Activated CD8-positive, alpha-beta T cell treated with anti-CD3 and anti-CD28 coated beads for 36 hours (primary cell): Measurements from ENCODE around the gene NPB. TPM values are rescaled to one million over a fixed set of nuclear protein-coding genes. Genes with fewer than 3 reads are reported as not detected.
A peak's percentile ranks its signal among the peaks of the same experiment; 100 is the strongest.

Experiments used
- ATAC-seq: fragments of 200-7000 bp; cut with Tn5 transposase; one replicate; pipeline ENCODE4 v1.10.0; 2021; ENCODE audit warnings: mild to moderate bottlenecking, moderate library complexity
- CTCF ChIA-PET: fragments of 350-600 bp; sonication (Branson Sonifier 250); formaldehyde crosslinking; loops from one replicate; lab custom pipeline; 2021; ENCODE audit warnings: antibody characterized with exemption; lab: Charles Lee
- POLR2A ChIA-PET: fragments of 350-600 bp; sonication (Branson Sonifier 250); formaldehyde crosslinking; loops from one replicate; lab custom pipeline; 2021; ENCODE audit warnings: antibody characterized with exemption; lab: Charles Lee
- DNase-seq: peaks from one replicate; pipeline ENCODE4 v3.0.0-alpha.2; 2020
- H3K27ac Mint-ChIP-seq: one replicate; pipeline ENCODE4 v1.8.0; 2021; ENCODE audit warnings: mild to moderate bottlenecking, mixed read lengths
- H3K27me3 Mint-ChIP-seq: one replicate; pipeline ENCODE4 v1.8.0; 2021; ENCODE audit warnings: mixed read lengths
- H3K36me3 Mint-ChIP-seq: one replicate; pipeline ENCODE4 v1.8.0; 2021; ENCODE audit warnings: low read depth, mixed read lengths
- H3K4me1 Mint-ChIP-seq: one replicate; pipeline ENCODE4 v1.8.0; 2021; ENCODE audit warnings: low read depth, mixed read lengths
- H3K4me3 Mint-ChIP-seq: one replicate; pipeline ENCODE4 v1.8.0; 2021; ENCODE audit warnings: mild to moderate bottlenecking, moderate library complexity, mixed read lengths
- H3K9me3 Mint-ChIP-seq: one replicate; pipeline ENCODE4 v1.8.0; 2021; ENCODE audit warnings: mixed read lengths
- CTCF ChIP-seq: fragments of 200-600 bp; IDR thresholded peaks from one replicate; pipeline ENCODE4 v1.8.0; 2022; ENCODE audit warnings: antibody characterized with exemption, mild to moderate bottlenecking
- intact Hi-C: fragments of 100-400 bp; cut with micrococcal nuclease; formaldehyde crosslinking; loops from one replicate; pipeline ENCODE4 v1.10.0; 2022
- total RNA-seq, 2 experiments: library from RNA; stranded (reverse); gene quantifications; one replicate each; pipeline ENCODE4 v1.2.3, GENCODE V29; 2021

NPB gene
- total RNA-seq, 2 experiments from 2014 or later, result 0.18 TPM; not detected in 1

DNA sequence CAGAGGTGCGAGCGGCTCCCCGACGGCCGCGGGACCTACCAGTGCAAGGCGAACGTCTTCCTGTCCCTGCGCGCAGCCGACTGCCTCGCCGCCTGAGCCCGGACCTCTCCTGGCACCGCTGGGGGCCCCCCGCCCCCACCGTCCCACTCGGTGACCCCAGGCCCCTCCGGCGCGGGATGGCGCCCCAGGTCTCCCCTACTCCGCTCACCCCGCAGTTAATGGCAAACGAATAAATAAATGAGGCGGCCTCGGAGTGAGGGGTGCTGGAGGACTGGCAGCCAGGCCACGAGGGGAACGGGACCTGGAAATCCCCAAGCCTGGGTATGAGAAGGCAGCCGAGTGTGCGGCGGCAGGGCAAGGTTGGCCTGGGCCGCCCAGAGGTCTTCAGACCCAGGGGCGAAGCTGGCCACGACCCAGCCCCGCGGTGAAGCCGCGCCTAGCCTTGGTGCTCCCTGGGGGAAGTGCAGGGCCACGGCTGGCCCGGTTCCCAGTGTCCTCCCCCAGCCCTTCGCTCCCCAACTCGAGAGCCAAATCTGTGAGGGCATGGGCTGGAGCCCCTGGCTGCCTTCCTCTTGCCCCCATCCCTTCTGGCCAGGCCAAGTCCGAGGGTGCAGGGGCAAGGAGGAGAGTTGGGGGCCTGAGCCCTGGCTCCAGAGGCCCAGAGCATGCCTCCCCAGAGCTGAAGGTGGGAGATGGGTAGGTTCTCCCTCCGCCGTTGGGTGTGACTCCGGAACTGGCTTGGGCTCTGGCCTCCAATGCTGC is 796 bp downstream of the NPB start:
- DNase-seq, result no peak
- TF ChIP-seq CTCF, result no peak
- POLR2A ChIA-PET, result interaction anchor here (0.8 to 3.5 kb wide), 3 partner anchors 11 to 60 kb away, joined by 3 to 14 read pairs (median 4); partner anchors contain the start of genes ALYREF and ANAPC11
- intact Hi-C loops, result no loop called here
- Mint-ChIP-seq H3K27ac (no peak overlapping the region), H3K27me3 (peaks cover 6% of the 10 kb centered on the region), H3K36me3 (peaks cover 8% of the 10 kb centered on the region), H3K9me3 (no peaks in the 10 kb centered on the region), H3K4me1 (peaks cover 2% of the 10 kb centered on the region), H3K4me3 (no peak overlapping the region)
- CTCF ChIA-PET, result no interaction called here
- ATAC-seq, result peak; percentile 34

- H3K4me3 Mint-ChIP-seq, result no peak overlapping the region
- ChIA-PET CTCF (no interaction called here), POLR2A (interaction anchor here (0.8 to 3.5 kb wide), 3 partner anchors 11 to 61 kb away, joined by 3 to 14 read pairs (median 4); partner anchors contain the start of genes ALYREF and ANAPC11)
- no peak overlapping the region for H3K27ac Mint-ChIP-seq
- ATAC-seq (no peak), DNase-seq (no peak)
- intact Hi-C loops, result no loop called here
- no peak for TF ChIP-seq CTCF
- H3K9me3 Mint-ChIP-seq, result no peaks in the 10 kb centered on the region
- peaks cover 2% of the 10 kb centered on the region for H3K4me1 Mint-ChIP-seq
- peaks cover 6% of the 10 kb centered on the region for H3K27me3 Mint-ChIP-seq
- H3K36me3 Mint-ChIP-seq, result peaks cover 6% of the 10 kb centered on the region
Observed at GRCh38 chr17:81903415-81903831, 1.4 kb downstream of the NPB start.

- H3K27ac Mint-ChIP-seq, result no peak overlapping the region
- intact Hi-C loops, result no loop called here
- CTCF ChIA-PET, result no interaction called here
Observed at GRCh38 chr17:81903896-81904599, 2.0 kb downstream of the NPB start.

DNA sequence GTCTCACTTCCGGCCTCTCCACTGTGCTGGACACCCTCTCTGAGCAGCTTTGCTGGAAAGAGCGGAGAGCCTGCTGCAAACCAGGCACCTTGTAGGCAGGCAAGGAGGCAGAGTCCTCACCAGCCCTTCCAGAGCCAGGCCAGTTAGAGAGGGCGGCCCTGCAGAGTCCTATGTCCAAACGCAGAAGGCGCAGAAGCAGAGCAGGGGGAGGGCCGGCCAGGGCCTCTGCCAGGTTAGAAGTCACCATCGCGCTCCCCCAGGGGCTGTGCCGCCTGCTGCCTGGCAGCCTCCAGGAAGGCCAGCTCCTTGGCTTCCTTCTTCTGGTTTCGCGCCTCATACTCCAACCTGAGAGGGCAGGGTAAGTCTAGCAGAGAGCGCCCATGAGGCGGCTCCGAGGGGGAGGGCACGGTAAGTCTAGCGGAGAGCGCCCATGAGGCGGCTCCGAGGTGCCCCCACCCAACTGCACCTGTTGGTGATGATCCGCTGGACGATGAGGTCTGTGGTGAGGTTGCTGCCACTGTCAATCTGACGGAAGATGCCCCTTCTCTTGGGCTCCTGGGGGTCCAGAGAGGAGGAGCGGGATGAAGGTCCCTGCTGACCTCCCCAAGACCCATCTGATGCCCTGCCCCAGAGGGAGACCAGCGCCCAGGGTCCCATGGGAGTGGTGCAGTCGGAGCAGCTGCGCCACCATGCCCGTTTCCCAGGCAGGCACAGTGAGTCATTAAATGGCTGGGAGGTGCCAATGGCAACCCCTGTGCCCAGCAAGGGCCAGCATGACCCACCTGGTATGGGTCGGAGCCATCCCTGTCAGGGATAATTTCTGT is 2.8 kb downstream of the NPB start:
- H3K4me1 Mint-ChIP-seq, result peaks cover 2% of the 10 kb centered on the region
- no peak for TF ChIP-seq CTCF
- peaks cover 5% of the 10 kb centered on the region for H3K36me3 Mint-ChIP-seq
- no peak overlapping the region for H3K27ac Mint-ChIP-seq
- H3K4me3 Mint-ChIP-seq, result no peak overlapping the region
- ATAC-seq, result no peak
- no peaks in the 10 kb centered on the region for H3K9me3 Mint-ChIP-seq
- intact Hi-C loops, result no loop called here
- no peak for DNase-seq
- ChIA-PET CTCF (interaction anchor here (1.5 kb wide), 1 partner anchor 9 kb away, joined by 4 read pairs; no protein-coding TSS in a partner anchor), POLR2A (no interaction called here)
- H3K27me3 Mint-ChIP-seq, result peaks cover 6% of the 10 kb centered on the region

More at GRCh38 chr17:81903896-81904599, 2.0 kb downstream of the NPB start:
- Mint-ChIP-seq H3K36me3 (peaks cover 6% of the 10 kb centered on the region), H3K4me3 (no peak overlapping the region), H3K4me1 (peaks cover 2% of the 10 kb centered on the region), H3K27me3 (peaks cover 6% of the 10 kb centered on the region), H3K9me3 (no peaks in the 10 kb centered on the region)
- DNase-seq (no peak), ATAC-seq (no peak)
- POLR2A ChIA-PET, result interaction anchor here (0.8 to 3.5 kb wide), 2 partner anchors 12 to 62 kb away, joined by 3 to 14 read pairs; partner anchors contain the start of genes ALYREF and ANAPC11
- no peak for TF ChIP-seq CTCF
